ENCODE data around the gene CTPS2. TPM values are rescaled to one million over a fixed set of nuclear protein-coding genes. Genes with fewer than 3 reads are reported as not detected.
A peak's percentile ranks its signal among the peaks of the same experiment; 100 is the strongest.

Gene CTPS2
- total RNA-seq, 1 experiment from 2014 or later = 20.7 TPM

DNA sequence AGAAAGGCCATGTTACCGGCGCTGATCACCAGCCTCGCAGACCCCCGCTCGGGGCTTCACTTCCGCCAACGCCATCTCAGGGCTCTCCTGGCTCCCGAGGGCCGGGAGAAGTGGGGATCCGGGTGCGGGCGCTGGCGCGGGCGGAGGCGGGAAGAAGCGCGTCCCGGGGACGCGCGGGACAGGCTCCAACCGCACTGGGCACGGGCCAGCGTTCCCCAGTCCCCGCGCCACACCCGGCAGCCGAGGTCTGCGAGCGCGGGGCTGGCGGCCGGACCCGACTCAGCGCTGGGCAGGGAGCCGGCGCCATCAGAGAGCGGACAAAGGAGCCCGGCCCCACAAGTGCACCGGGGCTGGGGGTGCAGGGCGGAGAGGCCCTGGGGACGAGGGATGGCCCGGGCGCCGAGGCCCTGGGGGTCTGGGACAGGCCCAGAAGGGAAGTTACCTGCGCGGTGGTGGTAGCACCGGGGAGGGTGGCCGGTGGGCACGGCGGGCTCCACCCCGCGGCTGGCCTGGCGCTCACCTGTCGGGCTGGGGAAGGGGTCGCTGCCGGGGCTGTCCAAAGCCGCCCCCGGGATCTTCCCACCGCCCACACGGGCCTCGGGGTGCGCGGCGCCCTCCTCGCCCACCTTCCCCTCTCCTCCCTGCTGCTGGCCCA is 449 bp downstream of the CTPS2 start:
- no peaks in the 10 kb centered on the region for H3K36me3 ChIP-seq (ENCODE audit: control insufficient read depth, insufficient read depth, low read length)
- Mint-ChIP-seq H3K27me3 (ENCODE audit: insufficient read depth, unreplicated experiment) (no peaks in the 10 kb centered on the region), H3K9me3 (ENCODE audit: unreplicated experiment) (no peaks in the 10 kb centered on the region), H3K4me1 (ENCODE audit: low read depth, unreplicated experiment) (no peaks in the 10 kb centered on the region), H3K4me3 (ENCODE audit: unreplicated experiment) (peak overlapping the region; percentile 83), H3K27ac (ENCODE audit: unreplicated experiment) (peak overlapping the region; percentile 79), H3K36me3 (ENCODE audit: insufficient read depth, unreplicated experiment) (peaks cover 5% of the 10 kb centered on the region)
- ChIA-PET CTCF (no interaction called here), POLR2A (interaction anchor here (0.6 to 1.0 kb wide), 2 partner anchors 11 to 29 kb away, joined by 3 to 4 read pairs; no protein-coding TSS in a partner anchor)
- BruUV-seq (replicated peaks) = no TSS peak
- H3K4me3 ChIP-seq (ENCODE audit: low read depth, low read length) = peak overlapping the region; percentile 75
- TF ChIP-seq, protein P1, sequence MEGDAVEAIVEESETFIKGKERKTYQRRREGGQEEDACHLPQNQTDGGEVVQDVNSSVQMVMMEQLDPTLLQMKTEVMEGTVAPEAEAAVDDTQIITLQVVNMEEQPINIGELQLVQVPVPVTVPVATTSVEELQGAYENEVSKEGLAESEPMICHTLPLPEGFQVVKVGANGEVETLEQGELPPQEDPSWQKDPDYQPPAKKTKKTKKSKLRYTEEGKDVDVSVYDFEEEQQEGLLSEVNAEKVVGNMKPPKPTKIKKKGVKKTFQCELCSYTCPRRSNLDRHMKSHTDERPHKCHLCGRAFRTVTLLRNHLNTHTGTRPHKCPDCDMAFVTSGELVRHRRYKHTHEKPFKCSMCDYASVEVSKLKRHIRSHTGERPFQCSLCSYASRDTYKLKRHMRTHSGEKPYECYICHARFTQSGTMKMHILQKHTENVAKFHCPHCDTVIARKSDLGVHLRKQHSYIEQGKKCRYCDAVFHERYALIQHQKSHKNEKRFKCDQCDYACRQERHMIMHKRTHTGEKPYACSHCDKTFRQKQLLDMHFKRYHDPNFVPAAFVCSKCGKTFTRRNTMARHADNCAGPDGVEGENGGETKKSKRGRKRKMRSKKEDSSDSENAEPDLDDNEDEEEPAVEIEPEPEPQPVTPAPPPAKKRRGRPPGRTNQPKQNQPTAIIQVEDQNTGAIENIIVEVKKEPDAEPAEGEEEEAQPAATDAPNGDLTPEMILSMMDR (IDR thresholded peaks at IDR 0.05; ENCODE audit: insufficient read depth in 1 of 2, low read depth in 1 of 2, low read length in 1 of 2, severe bottlenecking in 1 of 2, unreplicated experiment in 1 of 2) = no peak
- H3K27me3 ChIP-seq (replicated peaks; ENCODE audit: control insufficient read depth, insufficient read depth, low read length) = no peaks in the 10 kb centered on the region
- intact Hi-C loops (cut with micrococcal nuclease; ENCODE audit: unreplicated experiment) = loop anchor here (10.0 kb wide), 1 partner anchor 857 kb away; the partner anchor contains the start of gene AP1S2
- H3K4me1 ChIP-seq = no peaks in the 10 kb centered on the region
- DNase-seq = no peak
- no peaks in the 10 kb centered on the region for H3K9me3 ChIP-seq

DNA sequence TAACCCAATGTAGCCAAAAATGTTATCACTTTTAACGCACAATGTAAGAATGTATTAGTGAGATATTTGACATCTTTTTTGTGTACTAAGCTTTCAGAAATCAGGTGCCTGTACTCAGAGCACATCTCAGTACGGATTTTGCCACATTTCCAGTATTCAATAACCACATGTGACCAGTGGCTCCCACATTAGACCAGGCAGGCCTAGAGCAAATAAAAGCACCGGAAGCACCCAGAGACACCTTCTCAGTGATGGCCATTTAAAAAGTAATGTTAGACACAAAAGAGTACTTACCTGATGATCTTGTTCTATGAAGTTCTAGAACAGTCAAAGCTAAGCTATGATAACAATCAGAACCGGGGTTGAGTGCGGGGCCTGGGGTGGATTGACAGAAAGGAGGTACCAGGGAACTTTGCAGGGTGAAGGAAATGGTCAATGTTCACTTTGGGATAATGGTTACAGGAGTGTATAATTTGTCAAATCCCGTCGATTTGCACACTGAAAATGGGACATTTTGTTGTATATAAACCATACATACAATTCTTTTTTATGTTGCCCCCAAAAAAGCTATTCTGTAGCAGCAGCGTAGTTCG is 1.2 kb downstream of the CTPS2 start:
- no peak for DNase-seq
- peaks cover 5% of the 10 kb centered on the region for H3K36me3 Mint-ChIP-seq (ENCODE audit: insufficient read depth, unreplicated experiment)
- Histone ChIP-seq H3K4me1 (no peaks in the 10 kb centered on the region), H3K36me3 (ENCODE audit: control insufficient read depth, insufficient read depth, low read length) (no peaks in the 10 kb centered on the region), H3K27me3 (replicated peaks; ENCODE audit: control insufficient read depth, insufficient read depth, low read length) (no peaks in the 10 kb centered on the region), H3K4me3 (ENCODE audit: low read depth, low read length) (peak overlapping the region; percentile 75), H3K9me3 (no peaks in the 10 kb centered on the region)
- BruUV-seq (replicated peaks) = TSS peak; percentile 30
- H3K4me1 Mint-ChIP-seq (ENCODE audit: low read depth, unreplicated experiment) = no peaks in the 10 kb centered on the region
- intact Hi-C loops (cut with micrococcal nuclease; ENCODE audit: unreplicated experiment) = loop anchor here (10.0 kb wide), 1 partner anchor 857 kb away; the partner anchor contains the start of gene AP1S2
- H3K27ac Mint-ChIP-seq (ENCODE audit: unreplicated experiment) = peak overlapping the region; percentile 67
- H3K4me3 Mint-ChIP-seq (ENCODE audit: unreplicated experiment) = peak overlapping the region; percentile 83
- H3K27me3 Mint-ChIP-seq (ENCODE audit: insufficient read depth, unreplicated experiment) = no peaks in the 10 kb centered on the region
- CTCF ChIA-PET = no interaction called here
- TF ChIP-seq, protein P1 (IDR thresholded peaks at IDR 0.05; ENCODE audit: insufficient read depth in 1 of 2, low read depth in 1 of 2, low read length in 1 of 2, severe bottlenecking in 1 of 2, unreplicated experiment in 1 of 2) = no peak
- no peaks in the 10 kb centered on the region for H3K9me3 Mint-ChIP-seq (ENCODE audit: unreplicated experiment)
- POLR2A ChIA-PET = no interaction called here

DNA sequence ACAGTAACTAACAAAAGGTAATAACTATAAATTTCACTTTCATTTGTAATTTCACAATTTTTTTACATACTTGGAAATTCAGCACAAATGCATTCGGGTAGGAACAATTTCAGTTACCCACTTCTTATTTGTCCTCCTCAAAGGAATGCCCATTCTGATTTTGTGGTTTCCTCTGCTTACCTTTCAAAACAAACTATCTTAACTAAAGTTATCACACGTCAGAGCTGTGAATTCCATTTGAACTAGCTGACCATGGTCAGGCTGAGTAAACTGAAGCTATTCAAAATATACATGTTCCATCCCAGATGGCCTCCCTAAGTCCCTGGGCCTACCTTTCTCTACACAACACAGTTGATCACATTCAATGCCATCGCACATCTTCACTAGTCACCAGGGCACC is 4.5 kb downstream of the CTPS2 start:
- no peaks in the 10 kb centered on the region for H3K36me3 ChIP-seq (ENCODE audit: control insufficient read depth, insufficient read depth, low read length)
- no peaks in the 10 kb centered on the region for H3K9me3 ChIP-seq
- Mint-ChIP-seq H3K9me3 (ENCODE audit: unreplicated experiment) (no peaks in the 10 kb centered on the region), H3K27ac (ENCODE audit: unreplicated experiment) (no peak overlapping the region), H3K27me3 (ENCODE audit: insufficient read depth, unreplicated experiment) (no peaks in the 10 kb centered on the region), H3K36me3 (ENCODE audit: insufficient read depth, unreplicated experiment) (peaks cover 5% of the 10 kb centered on the region), H3K4me1 (ENCODE audit: low read depth, unreplicated experiment) (no peaks in the 10 kb centered on the region), H3K4me3 (ENCODE audit: unreplicated experiment) (no peak overlapping the region)
- ChIA-PET CTCF (no interaction called here), POLR2A (no interaction called here)
- no peaks in the 10 kb centered on the region for H3K27me3 ChIP-seq (replicated peaks; ENCODE audit: control insufficient read depth, insufficient read depth, low read length)
- no peaks in the 10 kb centered on the region for H3K4me1 ChIP-seq
- TF ChIP-seq, protein P1 (IDR thresholded peaks at IDR 0.05; ENCODE audit: insufficient read depth in 1 of 2, low read depth in 1 of 2, low read length in 1 of 2, severe bottlenecking in 1 of 2, unreplicated experiment in 1 of 2) = no peak
- H3K4me3 ChIP-seq (ENCODE audit: low read depth, low read length) = no peak overlapping the region
- intact Hi-C loops (cut with micrococcal nuclease; ENCODE audit: unreplicated experiment) = no loop called here
- BruUV-seq (replicated peaks) = no TSS peak
- no peak for DNase-seq
